ENCODE results near the gene CALR.
"Not testable (repeated sequence)": the region's sequence is repeated elsewhere in the genome, so short reads cannot be mapped to it uniquely, and the experiment has no call there.

DNA sequence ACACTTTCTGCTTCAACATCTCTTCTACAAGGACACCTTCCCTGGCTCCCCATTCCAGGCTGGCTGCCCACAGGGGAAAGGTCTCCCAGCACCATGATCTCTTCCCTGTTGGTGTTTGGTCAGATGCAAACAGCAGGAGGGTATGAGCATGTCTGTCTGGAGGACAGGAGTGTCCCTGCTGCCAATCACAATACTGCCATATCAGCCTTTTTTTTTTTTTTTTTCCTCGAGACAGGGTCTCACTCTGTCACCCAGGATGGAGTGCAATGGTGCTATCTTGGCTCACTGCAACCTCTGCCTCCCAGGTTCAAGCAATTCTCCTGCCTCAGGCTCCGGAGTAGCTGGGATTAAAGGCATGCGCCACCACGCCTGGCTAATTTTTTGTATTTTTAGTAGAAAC is 22.5 kb upstream of the CALR start:
- TF ChIP-seq, protein P1, sequence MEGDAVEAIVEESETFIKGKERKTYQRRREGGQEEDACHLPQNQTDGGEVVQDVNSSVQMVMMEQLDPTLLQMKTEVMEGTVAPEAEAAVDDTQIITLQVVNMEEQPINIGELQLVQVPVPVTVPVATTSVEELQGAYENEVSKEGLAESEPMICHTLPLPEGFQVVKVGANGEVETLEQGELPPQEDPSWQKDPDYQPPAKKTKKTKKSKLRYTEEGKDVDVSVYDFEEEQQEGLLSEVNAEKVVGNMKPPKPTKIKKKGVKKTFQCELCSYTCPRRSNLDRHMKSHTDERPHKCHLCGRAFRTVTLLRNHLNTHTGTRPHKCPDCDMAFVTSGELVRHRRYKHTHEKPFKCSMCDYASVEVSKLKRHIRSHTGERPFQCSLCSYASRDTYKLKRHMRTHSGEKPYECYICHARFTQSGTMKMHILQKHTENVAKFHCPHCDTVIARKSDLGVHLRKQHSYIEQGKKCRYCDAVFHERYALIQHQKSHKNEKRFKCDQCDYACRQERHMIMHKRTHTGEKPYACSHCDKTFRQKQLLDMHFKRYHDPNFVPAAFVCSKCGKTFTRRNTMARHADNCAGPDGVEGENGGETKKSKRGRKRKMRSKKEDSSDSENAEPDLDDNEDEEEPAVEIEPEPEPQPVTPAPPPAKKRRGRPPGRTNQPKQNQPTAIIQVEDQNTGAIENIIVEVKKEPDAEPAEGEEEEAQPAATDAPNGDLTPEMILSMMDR (IDR thresholded peaks at IDR 0.05): not testable (repeated sequence)
- not testable (repeated sequence) for TF ChIP-seq ZFX (IDR thresholded peaks at IDR 0.05; ENCODE audit: borderline replicate concordance)
